Muscle layer of colon (tissue), 2 donors: ENCODE data around the gene MTG1.

Source experiments
- H3K27ac ChIP-seq: one replicate; pipeline ENCODE4 v1.7.0; 2013; ENCODE audit warnings: low read depth, mild to moderate bottlenecking, low read length, moderate library complexity
- H3K27me3 ChIP-seq, 2 donors: one replicate each; pipeline ENCODE4 v1.7.0; 2013; ENCODE audit warnings: low read length in 2 of 2, mild to moderate bottlenecking in 2 of 2; ENCODE audit not compliant: insufficient read depth in 2 of 2, control insufficient read depth in 1 of 2
- H3K36me3 ChIP-seq: one replicate; pipeline ENCODE4 v1.7.0; 2013; ENCODE audit warnings: mild to moderate bottlenecking, low read length; ENCODE audit not compliant: insufficient read depth
- H3K4me1 ChIP-seq: one replicate; pipeline ENCODE4 v1.7.0; 2013; ENCODE audit warnings: mild to moderate bottlenecking, low read length; ENCODE audit not compliant: insufficient read depth
- H3K4me3 ChIP-seq, 2 donors: one replicate each; pipeline ENCODE4 v1.7.0; 2013; ENCODE audit warnings: low read length in 2 of 2, low read depth in 1 of 2, mild to moderate bottlenecking in 1 of 2, moderate library complexity in 1 of 2
- H3K9ac ChIP-seq: one replicate; pipeline ENCODE4 v1.7.0; 2013; ENCODE audit warnings: low read length
- H3K9me3 ChIP-seq: one replicate; pipeline ENCODE4 v1.7.0; 2013; ENCODE audit warnings: mild to moderate bottlenecking, low read length
- donor health status: abdominal sarcoma.
- donor health status: Adenocarcinoma of cecum.

Gene MTG1

GRCh38 chr10:133394064-133394663, at the start of gene MTG1:
MTG1 (plus strand) TSS chr10:133394157; CDS start chr10:133394221, 64 bp downstream.
- Histone ChIP-seq H3K36me3 (peaks cover 32% of the 10 kb centered on the region), H3K4me1 (no peaks in the 10 kb centered on the region)

DNA sequence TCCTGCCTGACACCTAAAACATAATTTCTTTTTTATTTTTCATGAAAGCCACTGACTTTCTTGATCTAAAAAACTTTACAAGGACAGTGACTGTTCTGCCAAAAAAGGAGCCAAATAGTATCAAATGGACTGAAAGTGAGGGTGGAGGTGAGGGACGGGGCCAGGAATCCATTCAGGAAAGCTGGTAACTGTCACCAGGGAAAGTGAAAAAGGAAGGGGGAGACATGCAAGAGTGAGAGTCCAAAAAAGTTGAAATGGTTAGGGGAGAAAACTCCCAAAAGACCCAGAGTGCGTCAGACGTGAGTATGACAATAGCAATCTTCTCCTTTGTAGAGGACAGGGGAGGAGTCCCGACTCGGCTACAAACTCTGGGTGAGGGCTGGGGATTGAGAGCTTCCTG, 49.7 kb upstream of the MTG1 start:
- Histone ChIP-seq H3K36me3 (no peaks in the 10 kb centered on the region), H3K27me3 (peaks cover 10 to 34% of the 10 kb centered on the region in 2 donors), H3K4me1 (no peaks in the 10 kb centered on the region), H3K27ac (no peak overlapping the region), H3K9me3 (no peaks in the 10 kb centered on the region), H3K4me3 (no peak overlapping the region), H3K9ac (no peak overlapping the region)

More at GRCh38 chr10:133394064-133394663, at the start of gene MTG1:
- Histone ChIP-seq H3K9me3 (no peaks in the 10 kb centered on the region), H3K9ac (peak within 1 kb of the TSS; percentile 76), H3K27me3 (no peaks in the 10 kb centered on the region), H3K27ac (peak within 1 kb of the TSS; percentile 86), H3K4me3 (peak within 1 kb of the TSS; percentile 78 to 95)

DNA sequence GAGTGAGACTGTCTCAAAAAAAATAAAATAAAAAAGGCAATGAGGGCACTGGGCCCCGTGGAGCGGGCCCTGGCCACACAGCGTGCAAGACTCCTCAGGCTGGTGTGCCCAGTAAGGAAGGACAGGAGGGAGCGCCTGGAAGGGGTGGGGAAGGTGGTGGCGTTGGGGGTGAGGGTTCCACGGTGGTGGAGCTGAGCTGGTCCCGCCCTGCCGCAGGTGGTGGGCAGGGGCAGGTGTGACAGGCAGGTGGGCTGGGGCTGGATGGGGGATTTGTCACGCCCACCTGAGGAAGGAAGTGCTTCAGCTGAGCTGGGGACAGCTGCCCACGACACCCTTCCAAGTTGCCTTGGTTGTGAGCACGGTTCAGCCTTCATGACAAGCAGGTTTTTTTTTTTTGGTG, 47.5 kb upstream of the MTG1 start:
- Histone ChIP-seq H3K27me3 (peaks cover 5 to 31% of the 10 kb centered on the region in 2 donors), H3K27ac (no peak overlapping the region), H3K4me1 (no peaks in the 10 kb centered on the region)

DNA sequence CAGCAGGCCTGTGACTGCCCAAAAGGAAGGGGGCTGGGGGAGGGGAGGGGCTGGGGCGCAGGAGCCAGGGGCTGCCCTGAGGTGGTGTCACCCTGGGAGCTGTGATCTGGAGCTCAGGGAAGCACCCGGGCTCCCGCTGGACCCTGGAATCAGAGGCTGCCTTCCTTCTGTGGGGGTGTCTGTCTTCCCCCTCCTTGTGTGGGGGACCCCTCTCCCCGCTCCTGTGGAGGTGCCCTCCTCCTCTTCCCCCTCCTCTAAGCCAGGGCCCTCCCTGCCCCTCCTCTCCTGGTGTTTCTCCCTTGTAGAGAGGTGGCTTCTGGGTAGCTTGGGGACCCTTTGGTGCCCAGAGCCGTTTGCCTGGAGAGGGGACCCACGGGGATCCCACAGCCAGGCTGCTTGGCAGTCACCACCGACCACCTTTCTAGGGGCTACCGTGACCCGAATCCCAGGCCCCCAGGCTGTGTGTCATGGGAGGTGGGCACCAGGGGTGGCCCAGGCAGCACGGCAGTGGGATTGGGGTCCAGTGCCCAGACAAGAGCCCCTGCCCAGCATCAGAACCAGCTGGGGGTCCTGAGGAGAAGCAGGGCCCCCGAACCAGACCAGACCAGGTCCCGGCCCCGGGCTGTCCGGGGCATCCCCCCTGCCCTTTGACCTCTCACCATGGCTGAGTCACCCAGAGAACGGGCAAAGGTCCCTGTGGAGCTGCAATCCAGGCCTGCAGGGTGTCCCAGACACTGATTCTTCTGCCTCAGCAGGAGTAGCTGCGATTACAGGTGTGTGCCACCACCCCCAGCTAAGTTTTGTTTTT, 46.0 kb upstream of the MTG1 start:
- Histone ChIP-seq H3K4me3 (no peak overlapping the region), H3K4me1 (no peaks in the 10 kb centered on the region), H3K9me3 (no peaks in the 10 kb centered on the region), H3K27ac (no peak overlapping the region), H3K27me3 (peaks cover 0 to 35% of the 10 kb centered on the region in 2 donors), H3K36me3 (no peaks in the 10 kb centered on the region), H3K9ac (no peak overlapping the region)

More for the DNA sequence above, 47.5 kb upstream of the MTG1 start:
- Histone ChIP-seq H3K9ac (no peak overlapping the region), H3K4me3 (no peak overlapping the region), H3K9me3 (no peaks in the 10 kb centered on the region), H3K36me3 (no peaks in the 10 kb centered on the region)

DNA sequence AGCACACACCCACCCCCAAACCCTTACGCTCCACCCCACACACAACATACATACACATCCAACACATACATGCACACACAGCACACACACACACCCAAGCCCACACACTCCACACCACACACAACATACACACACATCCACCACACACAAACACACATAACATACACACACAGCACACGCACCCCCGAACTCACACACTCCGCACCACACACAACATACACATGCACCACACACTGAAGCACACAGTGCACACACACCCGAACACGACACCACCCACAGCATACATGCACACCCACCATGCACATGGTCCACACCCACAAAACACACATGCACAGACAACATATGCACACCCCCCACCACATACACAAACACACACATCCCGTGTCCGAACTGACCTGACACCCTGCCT, 44.8 kb upstream of the MTG1 start:
- H3K27me3 ChIP-seq, result peaks cover 0 to 33% of the 10 kb centered on the region in 2 donors
- no peak overlapping the region for H3K4me3 ChIP-seq
- H3K9me3 ChIP-seq, result no peaks in the 10 kb centered on the region
- H3K36me3 ChIP-seq, result no peaks in the 10 kb centered on the region
- H3K4me1 ChIP-seq, result no peaks in the 10 kb centered on the region
- no peak overlapping the region for H3K9ac ChIP-seq
- no peak overlapping the region for H3K27ac ChIP-seq

GRCh38 chr10:133349577-133350011, 44.4 kb upstream of the MTG1 start:
- Histone ChIP-seq H3K9me3 (no peaks in the 10 kb centered on the region), H3K4me3 (no peak overlapping the region), H3K4me1 (no peaks in the 10 kb centered on the region), H3K27me3 (peaks cover 0 to 37% of the 10 kb centered on the region in 2 donors), H3K27ac (no peak overlapping the region), H3K9ac (no peak overlapping the region), H3K36me3 (no peaks in the 10 kb centered on the region)

DNA sequence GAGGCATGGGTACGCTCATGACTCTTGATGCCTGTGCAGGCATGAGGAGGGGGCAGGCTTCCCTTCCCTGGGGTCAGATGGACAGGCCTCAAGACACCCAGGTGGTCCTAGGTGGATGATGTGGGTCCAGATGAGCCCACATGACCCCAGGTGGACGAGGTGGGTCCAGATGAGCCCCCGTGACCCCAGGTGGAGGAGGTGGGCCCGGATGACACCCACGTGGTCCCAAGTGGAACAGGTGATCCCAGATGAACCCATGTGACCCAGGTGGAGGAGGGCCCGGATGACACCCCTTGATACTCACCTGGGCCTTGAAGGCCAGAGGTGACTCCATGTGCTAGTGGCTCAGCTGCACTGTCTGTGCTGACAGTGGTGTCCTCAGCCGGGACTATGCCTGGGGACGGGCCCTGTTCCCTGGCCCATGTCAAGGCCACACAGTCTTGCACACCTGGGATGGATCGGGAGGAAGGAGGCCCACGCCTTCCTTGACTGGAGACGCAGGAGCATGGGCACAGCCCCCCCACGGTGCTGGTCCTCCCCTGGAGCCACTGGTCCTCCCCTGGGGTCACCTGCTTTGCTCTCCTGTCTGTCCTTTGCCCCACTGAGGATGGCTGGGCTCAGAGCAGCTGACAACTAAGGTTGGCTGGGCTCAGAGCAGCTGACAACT, 43.5 kb upstream of the MTG1 start:
- no peaks in the 10 kb centered on the region for H3K36me3 ChIP-seq
- no peak overlapping the region for H3K27ac ChIP-seq

DNA sequence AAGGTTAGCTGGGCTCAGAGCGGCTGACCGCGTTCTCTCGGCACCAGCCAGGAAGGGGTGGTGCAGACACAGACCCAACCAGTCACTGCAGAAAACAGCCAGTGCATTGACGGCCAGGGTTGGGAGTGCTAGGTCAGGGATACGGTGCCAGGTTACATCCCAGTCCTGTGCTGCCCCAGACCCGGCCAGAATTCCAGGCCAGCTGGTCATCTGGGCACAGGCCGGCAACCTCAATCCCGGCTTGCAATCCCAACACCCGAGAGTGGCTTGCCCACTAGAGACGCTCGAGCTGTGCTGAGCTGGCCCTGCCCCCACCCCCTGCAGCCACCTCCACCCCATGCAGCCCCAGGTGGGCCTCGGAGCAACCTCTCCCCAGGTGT, 43.0 kb upstream of the MTG1 start:
- Histone ChIP-seq H3K36me3 (no peaks in the 10 kb centered on the region), H3K4me1 (no peaks in the 10 kb centered on the region), H3K9me3 (no peaks in the 10 kb centered on the region), H3K9ac (no peak overlapping the region), H3K27me3 (peaks cover 0 to 43% of the 10 kb centered on the region in 2 donors), H3K27ac (no peak overlapping the region), H3K4me3 (no peak overlapping the region)

More for the DNA sequence above, 43.5 kb upstream of the MTG1 start:
- Histone ChIP-seq H3K9me3 (no peaks in the 10 kb centered on the region), H3K4me1 (no peaks in the 10 kb centered on the region), H3K9ac (no peak overlapping the region), H3K27me3 (peaks cover 0 to 40% of the 10 kb centered on the region in 2 donors), H3K4me3 (no peak overlapping the region)

GRCh38 chr10:133351408-133352318, 42.3 kb upstream of the MTG1 start:
- Histone ChIP-seq H3K27me3 (peaks cover 0 to 45% of the 10 kb centered on the region in 2 donors), H3K36me3 (no peaks in the 10 kb centered on the region), H3K9ac (no peak overlapping the region), H3K27ac (no peak overlapping the region), H3K4me1 (peaks cover 4% of the 10 kb centered on the region), H3K9me3 (no peaks in the 10 kb centered on the region), H3K4me3 (no peak overlapping the region)

DNA sequence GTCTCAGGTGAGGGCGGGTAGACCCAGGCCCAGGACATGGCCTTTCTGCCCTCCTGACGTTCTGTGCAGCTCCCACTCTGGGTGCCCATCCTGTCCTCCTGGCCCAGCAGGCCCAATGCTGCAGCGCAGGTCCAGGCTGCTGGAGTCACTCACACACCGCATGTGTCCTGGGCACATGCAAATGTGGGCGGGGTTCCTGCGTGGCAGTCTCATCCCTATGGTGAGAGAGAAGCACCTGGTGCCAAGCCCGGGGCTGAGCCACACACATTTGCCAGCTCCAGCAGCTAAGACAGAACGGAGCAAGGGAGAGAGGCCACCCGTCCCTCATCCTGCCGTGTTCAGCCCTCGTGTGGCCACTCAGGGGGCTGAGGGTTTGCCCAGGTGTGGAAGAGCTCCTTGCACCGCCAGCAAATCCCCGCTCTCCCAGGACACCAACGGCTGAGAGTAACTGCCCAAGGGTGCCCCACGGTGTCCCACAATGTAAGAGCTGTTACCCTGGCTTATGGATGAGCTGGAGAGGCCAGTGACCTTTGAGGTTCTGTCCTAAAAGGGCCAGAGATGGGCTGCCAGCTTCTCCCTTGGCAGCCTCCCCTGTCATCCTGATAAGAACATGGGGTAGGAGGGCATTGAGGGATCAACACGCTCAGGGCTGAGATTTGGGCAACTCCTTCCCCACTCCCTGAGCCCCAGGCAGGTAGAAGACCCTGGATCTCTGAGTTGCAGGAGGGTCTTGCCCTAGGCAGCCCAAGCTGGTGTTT, 40.6 kb upstream of the MTG1 start:
- Histone ChIP-seq H3K27me3 (peaks cover 0 to 40% of the 10 kb centered on the region in 2 donors), H3K27ac (no peak overlapping the region), H3K36me3 (no peaks in the 10 kb centered on the region), H3K4me3 (no peak overlapping the region), H3K4me1 (peaks cover 6% of the 10 kb centered on the region), H3K9me3 (no peaks in the 10 kb centered on the region), H3K9ac (no peak overlapping the region)
